C4-2B (cell line): ENCODE measurements around the gene NSD1.

Source experiments
- H3K27ac ChIP-seq: fragments of 450-650 bp; 2 replicates; pipeline ENCODE4 v1.5.1; 2017
- CTCF ChIP-seq: fragments of 450-650 bp; conservative IDR thresholded peaks from 2 replicates; pipeline ENCODE4 v1.5.1; 2017; ENCODE audit warnings: mild to moderate bottlenecking
- ZFX ChIP-seq: fragments of 450-650 bp; IDR thresholded peaks from 2 replicates; pipeline ENCODE4 v1.6.1; 2017

NSD1 gene

GRCh38 chr5:177094224-177095087 is 39.1 kb upstream of the NSD1 start:
- TF ChIP-seq CTCF (no peak), ZFX (no peak)
- no peak overlapping the region for H3K27ac ChIP-seq

DNA sequence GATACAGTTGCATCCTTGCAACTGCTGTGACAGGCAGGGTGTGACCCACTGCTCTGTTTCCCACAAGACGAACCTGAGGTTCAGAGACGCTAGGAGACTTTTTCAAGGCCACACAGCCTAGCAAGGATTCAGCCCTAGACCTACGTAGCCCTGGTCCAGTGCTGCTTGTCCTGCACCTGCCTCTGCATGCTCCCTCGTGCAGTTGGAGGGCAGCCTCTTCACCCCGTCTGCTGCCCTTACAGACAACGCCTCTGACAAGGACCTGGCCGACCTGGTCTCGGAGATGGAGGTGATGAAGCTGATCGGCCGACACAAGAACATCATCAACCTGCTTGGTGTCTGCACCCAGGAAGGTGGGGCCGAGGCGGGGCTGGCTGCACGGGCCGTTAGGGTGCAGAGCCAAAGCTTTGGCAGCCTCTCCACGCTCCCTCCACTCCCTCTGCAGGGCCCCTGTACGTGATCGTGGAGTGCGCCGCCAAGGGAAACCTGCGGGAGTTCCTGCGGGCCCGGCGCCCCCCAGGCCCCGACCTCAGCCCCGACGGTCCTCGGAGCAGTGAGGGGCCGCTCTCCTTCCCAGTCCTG is 38.4 kb upstream of the NSD1 start:
- no peak for TF ChIP-seq CTCF
- no peak for TF ChIP-seq ZFX
- no peak overlapping the region for H3K27ac ChIP-seq

- TF ChIP-seq ZFX (no peak), CTCF (no peak)
- no peak overlapping the region for H3K27ac ChIP-seq
Measured at GRCh38 chr5:177096162-177097015, 37.2 kb upstream of the NSD1 start.

DNA sequence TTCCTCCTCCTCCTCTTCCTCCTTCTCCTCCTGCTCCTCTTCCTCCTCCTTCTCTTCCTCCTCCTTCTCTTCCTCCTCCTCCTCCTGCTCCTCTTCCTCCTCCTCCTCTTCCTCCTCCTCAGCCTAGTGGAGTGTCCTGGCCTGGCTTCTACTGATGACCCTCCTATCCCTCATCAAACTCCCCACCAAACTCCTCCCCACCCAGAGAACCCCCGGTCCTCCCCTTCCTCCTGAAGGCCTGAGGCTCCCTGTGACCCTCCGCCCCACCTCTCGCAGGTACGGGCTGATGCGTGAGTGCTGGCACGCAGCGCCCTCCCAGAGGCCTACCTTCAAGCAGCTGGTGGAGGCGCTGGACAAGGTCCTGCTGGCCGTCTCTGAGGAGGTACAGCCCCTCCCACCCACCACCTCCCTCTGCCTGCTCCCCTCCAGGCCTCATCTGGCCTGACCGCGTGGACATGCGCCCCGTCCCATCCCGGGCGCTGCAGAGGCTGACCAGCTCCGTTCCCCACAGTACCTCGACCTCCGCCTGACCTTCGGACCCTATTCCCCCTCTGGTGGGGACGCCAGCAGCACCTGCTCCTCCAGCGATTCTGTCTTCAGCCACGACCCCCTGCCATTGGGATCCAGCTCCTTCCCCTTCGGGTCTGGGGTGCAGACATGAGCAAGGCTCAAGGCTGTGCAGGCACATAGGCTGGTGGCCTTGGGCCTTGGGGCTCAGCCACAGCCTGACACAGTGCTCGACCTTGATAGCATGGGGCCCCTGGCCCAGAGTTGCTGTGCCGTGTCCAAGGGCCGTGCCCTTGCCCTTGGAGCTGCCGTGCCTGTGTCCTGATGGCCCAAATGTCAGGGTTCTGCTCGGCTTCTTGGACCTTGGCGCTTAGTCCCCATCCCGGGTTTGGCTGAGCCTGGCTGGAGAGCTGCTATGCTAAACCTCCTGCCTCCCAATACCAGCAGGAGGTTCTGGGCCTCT is 36.3 kb upstream of the NSD1 start:
- TF ChIP-seq ZFX (no peak), CTCF (no peak)
- H3K27ac ChIP-seq, result no peak overlapping the region

GRCh38 chr5:177098120-177098469 is 35.5 kb upstream of the NSD1 start:
- H3K27ac ChIP-seq, result no peak overlapping the region

More at GRCh38 chr5:177098120-177098469, 35.5 kb upstream of the NSD1 start:
- TF ChIP-seq ZFX (no peak), CTCF (no peak)
